ENCODE results near the gene SMO.
"Not testable (repeated sequence)": the region's sequence is repeated elsewhere in the genome, so short reads cannot be mapped to it uniquely, and the experiment has no call there.

Gene SMO

DNA sequence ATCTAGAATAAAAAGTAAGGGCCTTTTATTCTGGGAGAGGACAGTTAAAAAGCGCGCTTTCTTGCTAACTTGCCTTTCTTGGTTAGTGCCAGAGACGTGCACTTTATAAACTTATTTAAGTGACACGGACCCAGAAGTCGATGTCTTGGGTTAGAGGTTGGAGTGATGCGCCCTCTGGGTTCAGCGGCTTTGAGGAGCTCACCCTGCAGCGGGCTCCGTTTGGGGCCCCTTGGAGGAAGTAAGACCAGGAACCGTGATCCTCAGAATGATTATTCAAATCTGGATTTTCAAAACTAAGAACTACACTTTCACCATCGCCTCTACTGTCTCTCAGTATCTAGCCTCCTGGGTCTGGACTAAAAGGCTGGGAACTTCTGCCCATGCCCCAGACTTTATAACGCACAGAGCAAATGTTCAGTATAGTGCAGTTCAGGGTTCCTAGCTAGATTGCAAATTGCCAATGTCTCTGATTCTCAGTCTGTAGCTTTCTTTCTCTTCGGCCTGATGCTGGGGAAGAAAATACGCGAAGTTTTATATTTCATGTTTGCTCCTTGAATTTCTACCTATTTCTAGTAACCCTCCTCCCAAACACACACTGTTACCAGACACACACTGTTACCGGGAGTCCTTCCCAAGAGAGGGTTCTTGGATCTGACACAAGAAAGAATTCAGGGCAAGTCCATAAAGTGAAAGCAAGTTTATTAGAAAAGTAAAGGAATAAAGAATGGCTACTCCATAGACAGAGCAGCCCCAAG, 18.6 kb upstream of the SMO start:
- DNase-seq (ENCODE audit: low read depth), result no peak

DNA sequence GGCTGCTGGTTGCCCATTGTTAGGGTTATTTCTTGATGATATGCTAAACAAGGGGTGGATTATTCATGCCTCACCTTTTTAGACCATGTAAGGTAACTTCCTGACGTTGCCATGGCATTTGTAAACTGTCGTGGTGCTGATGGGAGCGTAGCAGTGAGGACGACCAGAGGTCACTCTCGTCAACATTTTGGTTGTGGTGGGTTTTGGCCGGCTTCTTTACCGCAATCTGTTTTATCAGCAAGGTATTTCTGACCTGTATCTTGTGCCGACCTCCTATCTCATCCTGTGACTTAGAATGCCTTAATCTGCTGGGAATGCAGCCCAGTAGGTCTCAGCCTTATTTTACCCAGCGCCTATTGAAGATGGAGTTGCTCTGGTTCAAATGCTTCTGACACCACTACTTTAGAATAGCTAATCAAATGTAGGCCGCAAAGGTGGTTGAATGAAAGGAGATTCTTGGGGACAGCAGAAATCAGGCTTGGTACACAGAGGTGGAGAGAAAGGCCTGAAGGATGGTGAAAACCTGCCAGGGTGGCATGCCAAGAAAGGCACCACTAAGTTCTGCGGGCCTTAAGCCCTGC, 17.9 kb upstream of the SMO start:
- no peak for DNase-seq (ENCODE audit: low read depth)

DNA sequence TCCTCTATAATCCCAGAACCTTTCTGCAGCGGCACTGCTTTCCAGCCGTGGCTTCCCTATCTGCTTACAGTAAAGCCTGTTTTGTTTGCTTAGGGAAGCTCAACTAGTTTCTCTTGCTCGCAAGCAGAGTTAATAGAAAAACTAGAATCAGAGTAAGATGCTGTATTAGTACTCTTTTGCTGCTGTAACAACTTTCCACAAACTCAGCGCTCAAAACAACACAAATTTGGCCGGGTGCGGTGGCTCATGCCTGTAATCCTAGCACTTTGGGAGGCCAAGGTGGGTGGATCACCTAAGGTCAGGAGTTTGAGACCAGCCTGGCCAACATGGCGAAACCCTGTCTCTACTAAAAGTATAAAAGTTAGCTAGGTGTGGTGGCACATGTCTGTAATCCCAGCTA, 14.6 kb upstream of the SMO start:
- not testable (repeated sequence) for DNase-seq (ENCODE audit: low read depth)

DNA sequence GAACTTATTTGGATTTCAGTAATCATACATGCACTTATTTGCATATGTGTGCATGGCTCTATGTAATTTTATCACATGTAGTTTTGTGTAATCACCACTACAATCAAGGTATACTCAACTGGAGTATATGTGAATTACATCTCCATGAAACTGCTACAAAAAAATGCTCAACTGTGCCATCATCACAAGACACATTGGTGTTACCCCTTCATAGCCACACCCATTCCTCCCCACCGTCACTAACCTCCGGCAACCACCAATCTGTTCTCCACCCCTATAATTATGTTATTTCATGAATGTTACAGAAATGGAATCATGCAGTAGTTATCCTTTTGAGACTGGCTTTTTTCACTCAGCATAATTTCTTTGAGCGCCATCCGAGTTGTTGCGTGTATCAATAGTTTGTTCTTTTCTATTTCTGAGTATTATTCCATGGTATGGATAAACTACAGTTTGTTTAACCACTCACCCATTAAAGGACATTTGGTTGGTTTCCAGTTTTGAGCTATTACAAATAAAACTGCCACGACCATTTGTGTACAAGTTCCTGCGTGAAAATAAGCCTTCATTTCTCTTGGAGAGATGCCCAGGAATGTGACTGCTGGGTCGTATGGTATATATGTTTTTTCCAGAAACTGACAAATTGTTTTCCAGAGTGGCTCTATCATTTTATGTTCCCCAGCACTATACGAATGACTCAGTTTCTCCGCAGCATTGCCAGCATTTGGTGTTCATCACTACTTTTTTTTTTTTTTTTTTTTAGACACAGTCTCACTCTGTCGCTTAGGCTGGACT, 11.3 kb upstream of the SMO start:
- DNase-seq (ENCODE audit: low read depth), result no peak

GRCh38 chr7:129184981-129185670, 3.3 kb upstream of the SMO start:
- no peak for DNase-seq (ENCODE audit: low read depth)

DNA sequence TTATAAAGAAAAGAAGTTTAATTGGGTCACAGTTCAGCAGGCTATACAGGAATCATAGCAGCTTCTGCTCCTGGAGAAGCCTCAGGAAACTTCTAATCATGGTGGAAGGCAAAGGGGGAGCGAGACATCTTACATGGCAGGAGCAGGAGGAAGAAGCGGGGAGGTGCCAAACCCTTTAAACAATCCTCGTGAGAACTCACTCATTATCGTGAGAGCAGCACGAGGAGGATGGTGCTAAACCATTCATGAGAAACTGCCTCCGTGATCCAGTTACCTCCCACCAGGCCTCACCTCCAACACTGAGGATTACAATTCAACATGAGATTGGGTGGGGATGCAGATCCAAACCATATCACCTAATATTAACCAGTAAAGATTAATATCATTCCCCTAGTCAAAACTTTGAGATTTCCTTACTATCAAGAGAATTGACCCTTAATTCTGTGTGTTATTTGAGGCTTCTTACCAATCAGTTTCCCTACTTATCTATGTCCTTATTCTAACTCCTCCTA, 1.6 kb upstream of the SMO start:
- DNase-seq (ENCODE audit: low read depth), result no peak

DNA sequence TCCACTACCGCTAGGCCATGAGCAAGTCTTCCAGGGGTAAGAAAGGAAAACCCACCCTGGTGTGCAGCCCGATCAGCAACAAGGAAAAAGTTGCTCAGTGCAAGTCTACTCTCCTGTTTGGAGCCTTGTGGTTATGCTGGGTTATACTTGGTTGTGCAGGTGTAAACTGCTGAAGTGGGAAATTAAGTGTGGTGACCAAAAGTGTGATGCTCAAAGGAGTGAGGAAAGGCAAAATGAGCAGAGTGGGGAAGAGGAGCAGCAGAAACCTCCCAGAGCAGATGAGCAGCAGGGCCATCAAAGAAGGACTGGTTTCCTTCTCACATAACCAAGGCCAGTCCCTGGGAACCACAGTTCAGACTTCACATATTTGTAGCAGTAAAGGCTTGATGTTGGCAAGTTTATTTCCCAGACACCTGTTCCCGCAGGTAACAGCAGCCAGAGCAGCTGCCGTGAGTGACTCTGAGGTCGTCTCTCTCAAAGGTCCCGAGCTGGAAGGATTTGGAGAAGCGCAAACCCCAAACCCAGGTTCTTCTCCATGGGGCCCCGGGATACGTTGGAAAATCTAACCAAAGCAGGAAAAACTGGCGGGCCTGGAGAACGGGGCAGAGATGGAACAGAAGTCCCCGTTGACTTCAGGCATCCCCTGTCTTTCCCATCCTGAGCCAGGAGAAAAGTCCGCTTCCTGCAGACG, 607 bp upstream of the SMO start:
- no peak for DNase-seq (ENCODE audit: low read depth)

DNA sequence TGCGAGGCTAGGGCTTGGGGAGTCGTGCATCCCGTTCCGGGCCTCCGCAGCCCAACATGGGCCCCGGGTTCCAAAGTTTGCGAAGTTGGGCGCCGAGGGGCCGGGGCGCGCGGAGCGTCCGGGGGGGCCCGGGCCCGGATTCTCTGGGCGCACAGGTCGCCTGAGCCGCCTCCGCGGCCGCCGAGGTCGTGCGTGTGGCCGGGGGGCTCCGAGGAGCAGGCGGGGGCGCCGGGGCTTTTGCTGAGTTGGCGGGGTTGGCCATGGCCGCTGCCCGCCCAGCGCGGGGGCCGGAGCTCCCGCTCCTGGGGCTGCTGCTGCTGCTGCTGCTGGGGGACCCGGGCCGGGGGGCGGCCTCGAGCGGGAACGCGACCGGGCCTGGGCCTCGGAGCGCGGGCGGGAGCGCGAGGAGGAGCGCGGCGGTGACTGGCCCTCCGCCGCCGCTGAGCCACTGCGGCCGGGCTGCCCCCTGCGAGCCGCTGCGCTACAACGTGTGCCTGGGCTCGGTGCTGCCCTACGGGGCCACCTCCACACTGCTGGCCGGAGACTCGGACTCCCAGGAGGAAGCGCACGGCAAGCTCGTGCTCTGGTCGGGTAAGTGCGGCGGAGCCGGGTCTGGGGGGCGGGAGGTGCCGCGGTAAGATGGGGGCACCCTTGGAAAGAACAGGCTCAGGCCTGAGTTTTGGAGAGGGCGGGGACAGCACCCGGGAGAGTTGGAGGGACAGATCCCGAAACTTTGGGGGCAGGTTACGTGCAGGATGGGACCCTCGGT, 643 bp downstream of the SMO start:
- no peak for DNase-seq (ENCODE audit: low read depth)

GRCh38 chr7:129189661-129190310, 1.4 kb downstream of the SMO start:
- no peak for DNase-seq (ENCODE audit: low read depth)

GRCh38 chr7:129191272-129191671, 2.8 kb downstream of the SMO start:
- no peak for DNase-seq (ENCODE audit: low read depth)

DNA sequence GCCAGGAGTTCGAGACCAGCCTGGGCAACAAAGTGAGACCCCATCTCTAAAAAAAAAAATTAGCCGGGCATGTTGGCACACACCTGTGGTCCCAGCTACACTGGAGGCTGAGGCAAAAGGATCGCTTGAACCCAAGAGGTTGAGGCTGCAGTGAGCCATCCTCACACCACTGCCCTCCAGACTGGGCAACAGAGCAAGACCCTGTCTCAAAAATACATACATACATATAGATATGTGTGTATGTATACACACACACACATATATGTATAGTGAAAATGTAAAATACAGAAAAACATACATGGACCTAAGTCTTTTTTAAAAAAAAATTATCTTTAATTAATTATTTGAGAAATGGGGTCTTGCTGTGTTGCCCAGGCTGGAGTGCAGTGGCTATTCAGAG, 5.5 kb downstream of the SMO start:
- DNase-seq (ENCODE audit: low read depth), result no peak

DNA sequence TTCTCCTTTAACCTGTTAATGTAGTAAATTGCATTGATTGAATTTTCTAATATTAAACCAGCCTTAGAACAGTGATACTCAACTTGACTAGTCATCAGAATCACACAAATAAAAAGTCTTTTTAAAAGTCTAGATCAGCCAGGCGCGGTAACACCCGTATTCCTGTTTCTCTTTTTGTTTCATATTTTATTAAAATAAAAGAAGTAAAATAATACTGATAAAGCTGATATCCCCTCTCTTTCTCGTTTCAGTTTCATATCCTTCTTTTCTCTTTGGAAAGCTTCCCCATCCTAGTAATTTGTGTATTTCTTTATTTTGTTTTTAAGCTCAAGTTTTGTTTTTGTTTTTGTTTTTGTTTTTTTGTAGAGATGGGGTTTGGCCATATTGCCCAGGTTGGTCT, 9.3 kb downstream of the SMO start:
- no peak for DNase-seq (ENCODE audit: low read depth)

- no peak for DNase-seq (ENCODE audit: low read depth)
Observed at GRCh38 chr7:129199406-129199805, 11.0 kb downstream of the SMO start.

DNA sequence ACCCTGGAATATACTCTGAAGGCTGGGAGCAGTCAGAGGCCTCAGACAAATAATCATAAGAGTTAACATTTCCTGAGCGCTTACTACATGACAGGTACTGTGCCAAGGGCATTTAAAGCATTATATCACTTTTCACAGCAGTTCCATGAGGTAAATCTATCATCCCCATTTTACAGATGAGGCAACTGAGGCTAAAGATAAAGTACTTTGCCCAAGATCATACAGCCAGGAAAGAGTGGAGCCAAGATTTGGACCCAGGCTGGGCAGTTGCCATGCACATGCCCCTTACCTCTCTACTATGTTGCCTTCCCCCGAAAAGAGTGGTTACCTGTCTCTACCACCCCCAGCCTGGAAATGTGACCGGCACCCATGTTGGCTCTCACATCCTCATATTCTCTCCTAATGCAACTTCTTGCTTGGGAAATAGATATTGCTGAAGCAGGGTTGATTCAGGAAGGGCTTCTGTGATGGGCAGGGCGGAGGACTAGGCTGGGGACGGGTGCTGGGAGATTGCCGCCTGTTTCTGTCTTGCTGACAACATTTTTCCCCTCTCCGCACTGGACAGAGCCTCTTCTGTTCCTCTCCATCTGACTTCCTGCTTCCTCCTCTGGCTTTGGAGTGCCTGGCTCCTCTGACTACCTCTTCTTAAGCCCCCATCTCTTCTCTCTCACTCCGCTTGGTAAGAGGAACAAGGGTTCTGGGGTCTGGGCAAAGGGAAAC, 13.8 kb downstream of the SMO start:
- no peak for DNase-seq (ENCODE audit: low read depth)

GRCh38 chr7:129203050-129203741, 14.8 kb downstream of the SMO start:
- no peak for DNase-seq (ENCODE audit: low read depth)

DNA sequence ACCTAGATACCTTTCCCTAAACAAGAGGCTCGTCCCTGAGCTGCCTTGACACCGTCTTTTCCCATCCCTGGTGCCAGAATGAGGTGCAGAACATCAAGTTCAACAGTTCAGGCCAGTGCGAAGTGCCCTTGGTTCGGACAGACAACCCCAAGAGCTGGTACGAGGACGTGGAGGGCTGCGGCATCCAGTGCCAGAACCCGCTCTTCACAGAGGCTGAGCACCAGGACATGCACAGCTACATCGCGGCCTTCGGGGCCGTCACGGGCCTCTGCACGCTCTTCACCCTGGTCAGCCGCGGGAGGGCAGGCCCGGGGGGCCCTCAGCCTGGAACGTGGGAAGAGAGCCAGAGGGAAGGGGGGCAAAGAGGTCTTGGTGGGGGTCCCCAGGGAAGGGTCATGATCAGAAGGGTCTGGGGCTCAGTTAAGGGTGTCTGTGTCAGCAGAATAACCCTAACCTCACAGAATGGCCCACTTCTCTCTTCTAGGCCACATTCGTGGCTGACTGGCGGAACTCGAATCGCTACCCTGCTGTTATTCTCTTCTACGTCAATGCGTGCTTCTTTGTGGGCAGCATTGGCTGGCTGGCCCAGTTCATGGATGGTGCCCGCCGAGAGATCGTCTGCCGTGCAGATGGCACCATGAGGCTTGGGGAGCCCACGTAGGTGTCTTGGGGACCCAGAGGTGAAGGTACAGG, 16.8 kb downstream of the SMO start:
- DNase-seq (ENCODE audit: low read depth), result no peak

- no peak for DNase-seq (ENCODE audit: low read depth)
Observed at GRCh38 chr7:129205987-129206785, 17.8 kb downstream of the SMO start.

DNA sequence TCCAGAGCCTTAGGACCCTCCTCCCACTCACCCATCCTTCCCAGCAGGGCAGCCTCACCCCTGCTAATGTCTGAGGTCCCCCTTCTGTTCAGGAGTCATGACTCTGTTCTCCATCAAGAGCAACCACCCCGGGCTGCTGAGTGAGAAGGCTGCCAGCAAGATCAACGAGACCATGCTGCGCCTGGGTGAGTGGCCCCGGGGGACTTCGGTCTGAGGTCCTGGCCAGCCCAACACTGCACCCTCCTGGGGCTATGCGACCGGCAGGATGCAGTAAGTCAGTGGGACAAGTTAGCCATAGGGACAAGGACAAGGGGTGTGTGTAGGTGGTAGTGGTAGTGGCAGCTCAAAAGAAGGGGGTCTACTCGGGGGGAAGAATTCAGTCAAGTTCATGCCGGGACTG, 20.2 kb downstream of the SMO start:
- DNase-seq (ENCODE audit: low read depth), result no peak
